ENCODE measurements around the gene COL6A2.

Gene COL6A2

DNA sequence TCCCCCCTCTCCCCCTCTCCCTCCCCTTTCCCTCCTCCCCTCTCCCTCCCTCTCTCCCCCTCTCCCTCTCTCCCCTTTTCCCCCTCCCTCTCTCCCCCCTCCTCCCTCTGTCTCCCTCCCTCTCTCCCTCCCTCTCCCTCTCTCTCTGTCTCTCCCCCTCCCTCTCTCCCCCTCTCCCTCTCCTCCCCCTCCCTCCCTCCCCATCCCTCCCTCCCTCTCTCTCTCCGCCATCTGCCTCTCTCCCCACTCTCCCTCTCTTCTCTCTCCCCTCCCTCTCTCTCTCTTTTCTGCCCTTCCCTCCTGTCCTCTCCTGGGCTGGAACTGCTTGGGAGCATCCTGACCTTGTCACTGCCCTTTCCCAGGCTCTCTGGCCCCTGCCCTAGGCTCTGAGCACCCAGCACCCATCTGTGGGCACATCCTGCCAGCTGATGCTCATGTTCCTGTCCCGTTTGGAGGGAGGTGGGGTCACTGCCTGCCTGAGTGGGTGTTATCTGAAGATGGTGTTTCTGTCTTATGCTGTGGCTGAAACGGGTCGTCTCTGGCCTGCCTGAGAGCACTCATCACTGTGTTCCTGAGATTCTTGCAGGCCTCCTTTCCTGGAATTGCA is 46.7 kb downstream of the COL6A2 start:
- DNase-seq = peak; percentile 36

DNA sequence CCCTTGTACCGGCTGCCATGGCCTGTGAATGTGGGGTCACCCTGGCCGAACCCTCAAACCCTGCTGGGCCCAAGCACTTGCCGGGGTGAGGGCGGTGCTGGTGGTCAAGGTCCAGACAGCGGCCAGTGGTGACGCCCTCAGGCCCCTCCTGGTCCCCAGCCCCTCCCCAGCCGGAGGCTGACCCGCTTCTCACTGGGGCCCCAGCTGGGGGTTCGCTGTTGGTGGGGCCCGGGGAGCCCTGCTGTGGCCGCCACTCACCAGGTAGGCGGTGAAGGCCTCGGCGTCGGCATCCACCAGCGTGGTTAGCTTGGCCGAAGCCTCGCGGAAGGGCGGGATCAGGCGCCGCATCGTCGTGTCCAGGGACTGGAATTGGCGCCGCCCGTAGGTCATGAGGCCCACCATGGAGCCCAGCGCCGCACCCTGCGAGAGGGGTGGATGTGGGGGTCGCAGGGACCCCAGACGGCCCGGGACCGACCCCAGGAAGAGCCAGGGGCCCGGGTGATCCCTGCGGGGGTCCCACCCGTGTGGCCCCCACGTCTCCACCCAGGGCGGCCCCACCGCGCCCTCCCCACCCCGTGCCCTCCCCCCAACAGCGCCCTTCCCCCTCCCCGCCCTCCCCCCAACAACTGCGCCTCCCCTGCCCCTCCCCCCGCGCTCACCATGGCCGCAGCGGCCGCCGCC is 47.4 kb downstream of the COL6A2 start:
- no peak for DNase-seq

DNA sequence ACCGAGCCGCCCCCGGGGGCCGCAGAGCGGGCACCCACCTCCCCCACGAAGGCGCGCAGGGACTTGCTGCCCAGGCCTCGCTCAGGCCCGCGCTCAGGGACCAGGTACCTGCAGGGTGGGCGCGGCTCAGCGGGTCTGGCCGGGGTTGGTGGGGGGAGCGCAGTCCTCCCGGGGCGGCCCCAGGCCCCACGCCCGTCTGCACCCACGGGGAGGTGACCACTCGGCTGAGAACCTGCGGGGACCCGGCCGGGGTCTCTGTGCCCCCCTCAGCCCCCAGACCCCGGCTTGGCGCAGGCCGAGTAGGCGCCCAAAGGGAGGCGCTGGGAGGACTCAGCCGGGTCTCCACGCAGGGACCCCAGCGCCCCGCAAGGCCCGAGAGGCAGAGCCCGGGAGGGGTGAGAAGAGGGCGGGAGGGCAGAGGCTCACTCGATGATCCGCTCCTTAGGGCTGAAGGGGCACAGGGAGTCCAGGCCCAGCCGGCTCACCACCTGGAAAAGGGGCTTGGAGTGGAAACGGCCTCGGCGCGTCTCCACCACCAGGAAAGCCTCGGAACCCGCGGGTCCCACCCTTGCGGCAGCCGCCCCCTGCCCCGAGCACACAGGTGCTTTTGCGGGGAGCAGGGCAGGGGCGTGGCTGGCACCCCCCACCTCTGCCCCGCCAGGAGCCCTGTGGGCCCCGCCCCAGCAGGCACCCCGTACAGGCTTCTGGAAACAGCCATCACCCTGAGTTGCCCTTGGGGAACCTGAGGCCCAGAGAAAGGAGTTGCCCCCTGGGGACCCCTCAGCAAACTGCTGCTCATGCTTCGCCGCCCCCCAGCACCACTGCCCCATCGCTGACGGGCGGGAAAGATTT is 48.2 kb downstream of the COL6A2 start:
- DNase-seq = no peak

DNA sequence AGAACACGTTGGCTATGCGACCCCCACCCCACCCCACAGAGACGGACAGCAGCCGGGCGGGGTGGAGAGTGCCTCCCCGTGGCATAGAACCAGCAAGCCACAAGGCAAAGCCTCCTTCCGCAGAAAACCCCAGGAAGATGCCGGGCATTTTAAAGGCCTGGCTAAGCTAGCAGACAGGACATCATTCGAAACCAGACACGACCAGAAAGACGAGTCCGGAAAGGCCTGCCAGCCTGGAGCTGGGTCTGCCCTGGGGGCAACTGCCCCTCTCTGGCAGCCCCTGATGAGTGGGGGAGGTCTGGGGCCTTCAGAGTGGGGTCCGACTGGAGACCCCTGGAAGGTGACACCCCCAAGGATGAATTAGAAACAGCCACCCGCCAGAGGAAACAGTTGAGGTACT is 48.9 kb downstream of the COL6A2 start:
- DNase-seq = no peak

GRCh38 chr21:46147429-46147828 is 49.5 kb downstream of the COL6A2 start:
- peak; percentile 68 to 72 for DNase-seq

DNA sequence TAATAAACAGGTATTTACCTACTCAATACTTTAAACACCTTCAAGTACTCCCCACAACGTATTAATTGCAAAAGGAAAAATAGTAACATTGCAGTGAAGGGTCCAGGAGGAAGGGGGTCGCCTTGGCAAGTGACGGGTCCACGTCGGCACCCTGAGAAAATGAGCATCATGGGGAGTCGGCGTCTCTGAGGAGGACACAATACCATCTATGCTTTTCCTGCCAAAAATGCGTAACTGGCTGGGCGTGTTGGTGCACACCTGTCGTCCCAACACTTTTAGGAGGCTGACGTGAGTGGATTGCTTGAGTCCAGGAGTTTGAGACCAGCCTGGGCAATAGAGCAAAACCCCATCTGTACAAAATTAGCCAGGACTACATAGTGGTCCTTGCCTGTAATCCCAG is 50.2 kb downstream of the COL6A2 start:
- no peak for DNase-seq

GRCh38 chr21:46149205-46149901 is 51.4 kb downstream of the COL6A2 start:
- DNase-seq = no peak

DNA sequence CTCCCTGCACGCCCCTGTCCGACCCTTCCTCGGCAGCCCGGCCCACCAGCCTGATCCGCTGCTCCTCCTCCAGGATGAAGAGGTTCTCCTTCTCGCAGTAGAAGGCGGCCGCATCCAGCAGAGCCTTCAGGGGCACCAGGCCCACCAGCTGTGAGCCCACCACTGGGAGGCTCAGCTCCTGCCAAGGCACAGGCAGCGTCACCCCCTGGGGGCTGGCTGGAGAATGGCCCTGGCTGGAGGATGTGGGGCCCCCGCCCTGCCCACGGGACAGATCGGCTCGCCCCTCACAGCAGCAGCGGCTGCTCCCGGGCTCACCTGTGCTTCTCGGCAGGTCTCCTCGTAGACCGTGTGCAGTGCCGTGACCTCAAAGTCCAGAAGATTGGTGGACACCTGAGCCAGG is 52.2 kb downstream of the COL6A2 start:
- DNase-seq = no peak

DNA sequence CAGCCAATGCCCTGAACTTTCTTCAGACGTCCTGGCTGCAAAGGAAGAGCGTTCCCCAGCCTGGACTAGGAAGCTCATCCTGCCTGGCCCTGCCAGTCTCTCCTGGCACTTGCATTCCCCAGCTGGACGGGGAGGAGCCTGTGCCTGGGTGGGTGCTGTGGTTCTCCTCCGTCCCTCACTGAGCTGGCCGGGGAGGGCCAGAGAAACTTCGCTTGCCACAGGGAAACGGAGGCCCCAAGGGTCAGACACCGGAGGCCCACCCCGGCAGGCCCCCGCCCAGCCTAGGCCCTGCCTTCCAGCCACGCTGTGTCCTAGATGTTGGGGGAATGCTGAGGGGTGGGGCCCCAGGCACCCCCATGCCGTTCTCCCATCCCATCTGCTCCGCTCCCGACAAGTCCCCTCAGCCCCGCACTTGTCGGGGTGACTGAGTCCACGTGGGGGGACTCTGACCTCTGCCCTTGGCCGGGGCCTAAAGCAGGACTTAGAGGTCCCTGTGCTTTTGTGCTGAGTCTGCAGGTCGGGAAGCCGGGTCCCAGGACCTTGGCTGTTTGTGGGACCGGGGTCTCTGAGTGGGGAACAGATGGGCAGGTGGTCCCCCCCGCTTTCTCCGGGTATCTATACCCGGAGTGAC is 52.7 kb downstream of the COL6A2 start:
- no peak for DNase-seq

DNA sequence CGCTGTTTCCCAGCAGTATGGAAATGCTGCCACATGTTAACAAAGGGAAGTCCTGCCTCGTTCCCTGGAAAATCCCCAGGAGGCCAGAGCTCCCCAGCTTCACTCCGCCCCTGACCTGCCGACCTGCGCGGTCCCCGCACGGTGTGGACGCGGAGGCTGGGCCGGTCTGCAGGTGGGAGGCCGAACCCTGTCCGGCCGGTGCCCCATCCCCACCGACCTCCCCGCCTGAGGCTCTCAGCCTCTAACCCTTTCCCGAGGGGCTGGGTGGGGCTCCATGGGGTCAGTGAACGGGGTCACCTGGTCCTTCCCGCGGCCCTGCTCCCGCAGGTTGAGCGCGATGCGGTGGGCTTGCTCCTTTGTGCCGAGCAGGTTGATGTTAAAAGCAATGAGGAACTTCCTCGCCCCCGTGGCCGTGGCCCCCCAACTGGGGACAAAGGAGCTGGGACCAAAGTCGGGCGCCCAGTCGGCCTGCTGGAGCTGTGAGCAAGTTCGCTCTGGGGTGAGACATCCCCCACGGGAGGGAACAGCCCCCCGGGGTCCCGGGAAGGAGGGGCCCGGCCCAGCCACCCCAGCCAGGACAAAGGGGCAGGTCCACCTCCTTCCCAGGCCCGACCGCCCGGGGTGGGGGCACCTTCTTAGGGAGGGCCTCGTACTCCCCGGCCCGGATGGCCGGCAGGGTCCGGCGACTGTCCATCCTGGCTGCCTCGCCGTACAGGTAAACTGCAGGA is 53.5 kb downstream of the COL6A2 start:
- peak in 1 of 2 experiments; percentile 7 for DNase-seq

GRCh38 chr21:46151989-46152926 is 54.3 kb downstream of the COL6A2 start:
- peak; percentile 8 to 10 for DNase-seq

DNA sequence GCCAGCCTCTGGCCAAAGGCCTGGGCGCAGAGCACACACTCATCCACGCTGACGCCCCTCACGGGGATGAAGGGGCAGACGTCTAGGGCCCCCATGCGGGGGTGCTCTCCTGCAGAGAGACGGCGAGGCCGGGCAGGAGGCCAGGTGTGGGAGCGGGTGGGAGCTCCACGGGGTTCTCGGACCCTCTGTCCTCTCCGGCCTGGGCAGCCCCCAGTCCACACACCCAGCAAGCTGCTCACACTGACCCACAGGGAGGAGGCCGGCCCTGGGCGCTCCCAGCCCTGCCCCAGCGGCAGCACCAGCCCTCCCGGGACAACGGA is 55.0 kb downstream of the COL6A2 start:
- no peak for DNase-seq

- DNase-seq = peak; percentile 1 to 10
These were observed 55.6 kb downstream of the COL6A2 start for GRCh38 chr21:46153247-46154154.

DNA sequence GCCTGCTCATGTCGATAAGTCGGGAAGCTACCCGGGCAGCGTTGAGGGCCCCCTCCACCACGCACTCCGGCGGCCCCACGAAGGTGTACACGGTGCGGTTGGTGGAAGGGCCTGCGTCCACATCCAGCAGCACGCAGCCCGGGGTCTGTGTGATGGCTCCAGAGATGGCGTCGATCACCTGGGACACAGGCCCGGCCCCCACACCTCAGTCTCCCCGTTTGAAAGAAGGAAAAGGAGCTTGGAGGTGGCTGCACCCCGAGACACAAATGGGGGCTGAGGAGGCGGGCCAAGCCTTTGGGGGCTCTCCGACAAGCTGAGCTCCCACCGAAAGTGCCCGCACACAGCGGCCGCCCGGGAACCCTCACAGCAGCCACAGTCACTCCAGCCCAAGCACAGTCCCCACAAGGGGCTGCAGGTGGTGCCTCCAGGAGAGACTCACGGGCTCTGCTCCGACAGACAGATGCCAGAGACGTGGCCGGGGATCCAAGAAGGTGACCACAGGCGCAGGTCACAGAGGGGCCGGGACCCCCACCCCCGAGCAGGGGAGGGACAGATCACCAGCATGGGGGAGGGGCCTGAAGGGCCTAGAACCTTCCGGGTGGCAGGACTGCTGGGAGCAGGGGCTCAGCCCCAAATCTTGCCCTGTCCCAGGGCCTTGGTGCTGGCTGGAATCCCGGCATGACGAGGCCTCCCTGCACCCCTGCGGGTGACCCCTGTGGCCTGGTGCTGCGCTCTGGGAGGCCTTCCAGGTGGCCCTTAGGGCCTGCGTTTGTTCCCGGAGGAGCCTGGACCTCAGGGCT is 56.4 kb downstream of the COL6A2 start:
- peak in 1 of 2 experiments; percentile 13 for DNase-seq

GRCh38 chr21:46154955-46155513 is 57.1 kb downstream of the COL6A2 start:
- DNase-seq = peak in 1 of 2 experiments; percentile 11

GRCh38 chr21:46155514-46156377 is 57.8 kb downstream of the COL6A2 start, which contains the start of gene FTCD:
Gene FTCD, minus strand, starts transcription at chr21:46155579. Its CDS starts 56 bp downstream, at chr21:46155523.
- DNase-seq = peak in 1 of 2 experiments; percentile 12

GRCh38 chr21:46156378-46156645 is 58.4 kb downstream of the COL6A2 start:
- DNase-seq = no peak

GRCh38 chr21:46156678-46157077 is 58.8 kb downstream of the COL6A2 start:
- DNase-seq = no peak

All from activated T-cell treated with anti-CD3 and anti-CD28 coated beads, Interleukin-2, amount 50 U/mL, for 48 hours (primary cell).